ENCODE results near the gene BPIFB4.

- TF ChIP-seq, protein P1, sequence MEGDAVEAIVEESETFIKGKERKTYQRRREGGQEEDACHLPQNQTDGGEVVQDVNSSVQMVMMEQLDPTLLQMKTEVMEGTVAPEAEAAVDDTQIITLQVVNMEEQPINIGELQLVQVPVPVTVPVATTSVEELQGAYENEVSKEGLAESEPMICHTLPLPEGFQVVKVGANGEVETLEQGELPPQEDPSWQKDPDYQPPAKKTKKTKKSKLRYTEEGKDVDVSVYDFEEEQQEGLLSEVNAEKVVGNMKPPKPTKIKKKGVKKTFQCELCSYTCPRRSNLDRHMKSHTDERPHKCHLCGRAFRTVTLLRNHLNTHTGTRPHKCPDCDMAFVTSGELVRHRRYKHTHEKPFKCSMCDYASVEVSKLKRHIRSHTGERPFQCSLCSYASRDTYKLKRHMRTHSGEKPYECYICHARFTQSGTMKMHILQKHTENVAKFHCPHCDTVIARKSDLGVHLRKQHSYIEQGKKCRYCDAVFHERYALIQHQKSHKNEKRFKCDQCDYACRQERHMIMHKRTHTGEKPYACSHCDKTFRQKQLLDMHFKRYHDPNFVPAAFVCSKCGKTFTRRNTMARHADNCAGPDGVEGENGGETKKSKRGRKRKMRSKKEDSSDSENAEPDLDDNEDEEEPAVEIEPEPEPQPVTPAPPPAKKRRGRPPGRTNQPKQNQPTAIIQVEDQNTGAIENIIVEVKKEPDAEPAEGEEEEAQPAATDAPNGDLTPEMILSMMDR (IDR thresholded peaks at IDR 0.05), result no peak
- TF ChIP-seq POLR2AphosphoS5 (IDR thresholded peaks at IDR 0.05) (no peak), POLR2A (IDR thresholded peaks at IDR 0.05) (no peak)
Measured at GRCh38 chr20:33074675-33075074, 4.8 kb upstream of the BPIFB4 start.
